SH-SY5Y (cell line): Measurements from ENCODE around the gene IL3.

ENCODE experiments used
- GATA2 ChIP-seq: IDR thresholded peaks from 2 replicates; pipeline ENCODE4 v1.6.1; 2011; ENCODE audit warnings: mild to moderate bottlenecking, low read depth, low read length
- GATA3 ChIP-seq: IDR thresholded peaks from 2 replicates; pipeline ENCODE4 v1.6.1; 2011; ENCODE audit warnings: low read depth, mild to moderate bottlenecking, low read length, moderate library complexity

GRCh38 chr5:132023258-132024116 lies 37.0 kb upstream of the IL3 start:
- TF ChIP-seq GATA3 (no peak), GATA2 (no peak)
